ENCODE measurements around the gene KRT6A.
"Not testable (repeated sequence)": the region's sequence is repeated elsewhere in the genome, so short reads cannot be mapped to it uniquely, and the experiment has no call there.

KRT6A gene

DNA sequence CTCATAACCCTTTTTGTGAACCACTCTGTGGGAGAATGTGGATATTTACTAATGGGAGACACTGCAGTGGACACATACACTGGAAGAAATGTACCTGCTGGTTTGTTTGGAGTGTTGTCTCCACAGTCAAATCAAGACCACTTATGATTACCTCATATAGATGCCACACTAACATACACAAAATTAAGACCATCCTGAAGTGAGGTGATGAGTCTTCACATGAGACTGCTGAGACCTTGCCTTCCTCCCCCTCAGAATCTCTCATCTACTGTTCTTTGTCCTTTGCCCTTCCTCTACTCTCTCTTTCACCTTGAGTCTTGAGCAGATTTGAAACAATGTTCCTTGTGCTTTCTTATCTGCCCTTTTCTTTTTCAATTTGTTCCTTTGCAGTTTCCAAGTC is 4.3 kb downstream of the KRT6A start:
- no peak for DNase-seq (ENCODE audit: low read depth in 1 of 2, low spot score in 1 of 2)
- in situ Hi-C loops (cut with HindIII; ENCODE audit: low pct_unique_long_range_greater_than_20kb, low sequenced_read_pairs) = no loop called here
- no peak for TF ChIP-seq JUND (IDR thresholded peaks at IDR 0.05; ENCODE audit: low read depth)

DNA sequence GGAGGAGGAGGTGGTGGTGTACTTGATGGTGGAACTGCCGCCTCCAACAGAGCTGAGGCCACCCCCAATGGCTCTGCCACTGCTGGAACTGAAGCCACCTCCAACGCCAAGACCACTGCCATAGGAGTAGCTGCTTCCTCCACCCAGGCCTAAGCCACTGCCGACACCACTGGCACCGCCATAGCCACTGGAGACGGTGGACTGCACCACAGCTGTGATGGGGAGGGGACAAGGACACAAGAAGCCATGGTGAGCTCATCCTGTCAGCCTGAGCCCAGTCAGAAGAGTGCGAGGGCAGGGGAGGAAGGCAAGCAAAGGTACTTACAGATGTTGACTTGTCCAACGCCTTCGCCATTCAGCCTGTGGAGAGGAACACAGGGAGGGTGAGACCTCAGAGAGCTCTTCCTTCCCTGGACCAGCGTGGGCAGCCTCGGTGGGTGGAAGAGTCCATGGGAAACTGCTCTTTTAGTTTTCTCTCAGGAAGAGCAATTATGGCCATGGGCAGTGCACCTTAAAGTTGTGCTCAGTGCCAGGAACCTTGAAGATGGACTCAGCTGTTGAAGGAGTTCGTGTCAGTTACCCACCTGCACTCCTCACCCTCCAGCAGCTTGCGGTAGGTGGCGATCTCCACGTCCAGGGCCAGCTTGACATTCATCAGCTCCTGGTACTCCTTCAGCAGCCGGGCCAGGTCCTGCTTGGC is 5.2 kb downstream of the KRT6A start:
- in situ Hi-C loops (cut with HindIII; ENCODE audit: low pct_unique_long_range_greater_than_20kb, low sequenced_read_pairs) = not testable (repeated sequence)

DNA sequence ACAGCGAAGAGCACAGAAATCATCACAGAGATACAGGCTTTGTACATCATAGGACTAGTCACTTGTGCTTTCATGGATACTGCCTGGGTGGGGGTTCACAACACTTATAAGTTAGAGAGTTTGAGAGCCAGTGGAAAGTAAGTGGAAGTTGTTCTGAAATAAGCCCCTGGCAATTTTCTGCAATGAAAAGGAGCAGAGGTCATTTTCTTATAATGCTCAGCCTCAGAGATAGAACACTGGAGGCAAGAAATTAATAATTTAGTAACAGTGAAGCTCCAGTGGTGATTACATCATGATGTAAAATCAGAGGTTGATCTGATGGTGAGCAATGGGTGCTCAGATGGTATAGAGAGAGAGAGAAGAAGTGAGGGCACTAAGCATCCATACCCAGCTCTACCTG is 5.8 kb downstream of the KRT6A start:
- no peak for TF ChIP-seq JUND (IDR thresholded peaks at IDR 0.05; ENCODE audit: low read depth)
- no peak for DNase-seq (ENCODE audit: low read depth in 1 of 2, low spot score in 1 of 2)
- in situ Hi-C loops (cut with HindIII; ENCODE audit: low pct_unique_long_range_greater_than_20kb, low sequenced_read_pairs) = no loop called here

More for the DNA sequence above, 5.2 kb downstream of the KRT6A start:
- not testable (repeated sequence) for DNase-seq (ENCODE audit: low read depth in 1 of 2, low spot score in 1 of 2)

DNA sequence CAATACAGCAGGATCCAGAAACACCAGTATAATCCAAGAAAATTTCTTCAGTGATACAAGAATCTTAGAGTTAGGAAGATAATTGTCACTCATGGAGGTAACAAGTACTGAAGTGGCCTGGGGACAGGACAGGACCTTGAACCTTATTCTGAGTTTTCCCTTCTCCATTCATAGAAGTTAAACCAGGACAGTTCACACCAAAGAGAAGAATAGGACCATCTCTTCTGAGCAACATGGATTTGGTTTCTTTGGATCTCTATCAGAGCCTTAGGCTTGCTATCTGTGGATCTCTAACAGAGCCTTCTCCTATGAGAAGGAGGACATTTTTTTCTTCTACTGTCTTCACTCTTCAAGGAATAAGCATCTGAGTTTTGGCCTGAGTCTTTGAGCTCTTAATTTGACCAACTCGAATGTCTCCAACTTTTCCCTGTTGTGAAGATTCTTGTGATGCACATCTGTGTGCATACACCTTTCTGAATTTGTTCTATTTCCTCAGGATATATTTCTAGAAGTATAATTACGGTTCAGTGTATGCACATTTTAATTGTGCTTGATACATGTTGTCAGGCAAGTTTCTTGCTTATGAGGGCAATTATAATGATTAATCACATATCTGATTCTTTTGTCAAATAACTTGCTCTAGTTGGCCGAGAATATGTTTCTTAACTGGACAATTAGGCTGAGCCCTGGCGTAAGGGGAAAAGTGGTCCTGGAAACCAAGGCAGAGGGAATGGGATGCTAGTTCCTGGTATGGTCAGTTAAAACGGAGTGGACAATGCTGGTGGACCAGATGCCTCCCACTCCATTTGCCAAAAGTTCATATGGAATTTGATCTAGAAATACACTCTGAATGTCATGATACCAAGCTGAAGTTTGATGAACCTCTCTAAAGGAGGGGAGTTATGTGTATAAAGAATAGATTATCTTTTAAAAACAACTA is 6.6 kb downstream of the KRT6A start:
- in situ Hi-C loops (cut with HindIII; ENCODE audit: low pct_unique_long_range_greater_than_20kb, low sequenced_read_pairs) = no loop called here
- no peak for DNase-seq (ENCODE audit: low read depth in 1 of 2, low spot score in 1 of 2)
- no peak for TF ChIP-seq JUND (IDR thresholded peaks at IDR 0.05; ENCODE audit: low read depth)

DNA sequence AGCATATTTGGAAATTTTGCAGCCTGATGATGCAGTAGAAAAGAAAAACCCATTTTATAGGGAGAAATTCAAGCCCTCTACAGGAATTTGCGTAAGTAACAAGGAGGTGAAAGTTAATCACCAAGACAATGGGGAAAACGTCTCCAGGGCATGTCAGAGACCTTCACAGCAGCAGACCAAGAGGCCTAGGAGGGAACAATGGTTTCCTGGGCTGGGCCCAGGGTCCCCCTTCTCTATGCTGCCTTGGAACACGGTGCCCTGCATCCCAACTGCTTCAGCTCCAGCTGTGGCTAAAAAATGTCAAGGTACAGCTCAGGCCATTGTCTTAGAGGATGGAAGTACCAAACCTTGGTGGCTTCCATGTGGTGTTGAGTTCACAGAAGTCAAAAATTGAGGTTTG is 13.0 kb downstream of the KRT6A start:
- no peak for TF ChIP-seq JUND (IDR thresholded peaks at IDR 0.05; ENCODE audit: low read depth)
- in situ Hi-C loops (cut with HindIII; ENCODE audit: low pct_unique_long_range_greater_than_20kb, low sequenced_read_pairs) = no loop called here
- DNase-seq (ENCODE audit: low read depth in 1 of 2, low spot score in 1 of 2) = no peak

DNA sequence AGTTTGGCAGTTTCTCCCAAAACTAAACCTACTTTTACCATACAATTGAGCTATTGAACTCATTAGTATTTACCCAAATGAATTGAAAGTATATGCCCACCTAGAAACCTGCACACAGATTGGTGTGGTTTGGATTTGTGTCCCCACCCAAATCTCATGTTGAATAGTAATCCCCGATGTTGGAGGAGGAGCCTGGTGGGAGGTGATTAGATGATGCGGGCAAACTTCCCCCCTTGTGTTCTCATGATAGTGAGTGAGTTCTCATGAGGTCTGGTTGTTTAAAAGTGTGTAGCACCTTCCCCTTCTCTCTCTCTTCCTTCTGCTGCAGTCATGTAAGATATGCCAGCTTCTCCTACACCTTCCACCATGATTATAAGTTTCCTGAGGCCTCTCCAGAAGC is 15.4 kb downstream of the KRT6A start:
- in situ Hi-C loops (cut with HindIII; ENCODE audit: low pct_unique_long_range_greater_than_20kb, low sequenced_read_pairs) = no loop called here
- DNase-seq (ENCODE audit: low read depth in 1 of 2, low spot score in 1 of 2) = no peak
- no peak for TF ChIP-seq JUND (IDR thresholded peaks at IDR 0.05; ENCODE audit: low read depth)

DNA sequence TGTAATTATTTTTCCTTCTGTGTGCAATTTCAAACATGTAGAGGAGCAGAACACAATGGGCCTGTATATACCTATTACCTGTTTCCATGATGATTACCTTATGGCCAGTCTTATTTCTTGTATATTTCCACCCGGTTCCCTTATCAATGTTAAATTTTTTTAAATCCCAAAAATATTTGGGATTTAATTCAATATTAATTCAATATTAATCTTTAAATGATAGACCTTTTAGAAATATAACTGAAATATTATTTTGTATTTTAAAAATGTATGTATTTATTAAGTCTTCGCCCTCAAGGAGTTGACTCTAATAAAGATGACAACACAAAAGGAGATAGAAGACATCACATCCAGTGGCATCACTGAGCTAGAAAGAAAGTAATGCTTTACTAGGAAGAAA is 18.8 kb downstream of the KRT6A start:
- no peak for TF ChIP-seq JUND (IDR thresholded peaks at IDR 0.05; ENCODE audit: low read depth)
- in situ Hi-C loops (cut with HindIII; ENCODE audit: low pct_unique_long_range_greater_than_20kb, low sequenced_read_pairs) = no loop called here
- DNase-seq (ENCODE audit: low read depth in 1 of 2, low spot score in 1 of 2) = no peak

DNA sequence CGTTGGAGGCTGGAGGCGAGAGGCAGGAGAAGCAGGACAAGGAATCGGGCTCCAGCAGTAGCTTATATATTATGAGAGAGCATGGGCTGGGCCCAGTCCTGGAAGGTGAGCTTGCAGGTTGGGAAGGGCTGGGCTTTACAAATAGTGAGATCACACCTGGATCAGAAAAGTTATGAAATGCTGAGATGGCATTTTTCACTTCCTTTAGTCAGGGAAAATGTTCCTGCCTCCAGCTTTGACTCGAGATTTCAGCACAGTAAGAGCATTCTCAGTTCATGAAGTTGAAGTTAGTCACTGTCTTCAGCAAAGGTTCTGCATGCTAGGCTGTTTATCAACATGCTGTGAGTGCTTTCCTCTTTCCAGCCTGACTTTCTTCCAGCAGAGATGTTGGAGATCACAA is 19.3 kb downstream of the KRT6A start, which contains the start of gene KRT6C:
Gene KRT6C, minus strand, starts transcription at position 38 of the 400 bp plus-strand sequence. CDS start 68 bp downstream, outside the sequence.
- in situ Hi-C loops (cut with HindIII; ENCODE audit: low pct_unique_long_range_greater_than_20kb, low sequenced_read_pairs) = no loop called here
- DNase-seq (ENCODE audit: low read depth in 1 of 2, low spot score in 1 of 2) = no peak
- no peak for TF ChIP-seq JUND (IDR thresholded peaks at IDR 0.05; ENCODE audit: low read depth)

DNA sequence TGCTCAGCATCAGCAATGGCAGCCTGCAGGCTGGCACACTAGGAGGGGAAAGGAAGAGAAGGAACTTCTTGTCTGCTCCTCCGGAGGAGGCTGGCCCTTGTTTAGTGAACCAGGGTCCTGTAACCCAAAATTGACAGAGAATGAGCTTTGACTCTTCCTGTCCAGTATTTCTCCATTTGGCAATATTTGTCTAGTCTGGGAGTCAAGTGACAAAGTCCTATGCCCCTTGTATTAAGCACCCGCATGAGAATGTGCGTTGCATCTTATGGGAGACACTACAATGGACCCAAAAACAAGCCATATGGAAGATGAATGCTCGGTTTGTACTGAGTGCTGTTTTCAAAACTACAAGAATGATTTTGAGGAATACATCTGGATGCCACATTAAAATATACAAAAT is 23.2 kb downstream of the KRT6A start:
- no peak for TF ChIP-seq JUND (IDR thresholded peaks at IDR 0.05; ENCODE audit: low read depth)
- in situ Hi-C loops (cut with HindIII; ENCODE audit: low pct_unique_long_range_greater_than_20kb, low sequenced_read_pairs) = no loop called here
- no peak for DNase-seq (ENCODE audit: low read depth in 1 of 2, low spot score in 1 of 2)

DNA sequence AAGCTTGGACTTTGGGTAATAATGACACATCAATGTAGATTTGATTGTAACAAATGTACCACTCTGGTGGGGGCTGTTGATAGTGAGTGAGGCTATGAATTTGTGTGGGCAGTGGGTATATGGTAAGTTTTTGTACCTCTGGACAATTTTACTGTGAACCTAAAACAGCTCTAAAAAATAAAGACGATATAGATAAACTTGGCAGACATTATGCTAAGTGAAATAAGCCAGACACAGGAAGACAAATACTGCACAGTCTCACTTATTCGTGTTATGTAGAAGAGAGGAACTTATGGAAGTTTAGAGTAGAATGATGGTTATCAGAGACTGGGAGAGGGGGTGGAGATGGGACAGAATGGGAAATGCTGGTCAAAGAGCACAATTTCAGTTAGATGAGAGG is 28.2 kb downstream of the KRT6A start:
- in situ Hi-C loops (cut with HindIII; ENCODE audit: low pct_unique_long_range_greater_than_20kb, low sequenced_read_pairs) = no loop called here
- DNase-seq (ENCODE audit: low read depth in 1 of 2, low spot score in 1 of 2) = no peak
- TF ChIP-seq JUND (IDR thresholded peaks at IDR 0.05; ENCODE audit: low read depth) = no peak

DNA sequence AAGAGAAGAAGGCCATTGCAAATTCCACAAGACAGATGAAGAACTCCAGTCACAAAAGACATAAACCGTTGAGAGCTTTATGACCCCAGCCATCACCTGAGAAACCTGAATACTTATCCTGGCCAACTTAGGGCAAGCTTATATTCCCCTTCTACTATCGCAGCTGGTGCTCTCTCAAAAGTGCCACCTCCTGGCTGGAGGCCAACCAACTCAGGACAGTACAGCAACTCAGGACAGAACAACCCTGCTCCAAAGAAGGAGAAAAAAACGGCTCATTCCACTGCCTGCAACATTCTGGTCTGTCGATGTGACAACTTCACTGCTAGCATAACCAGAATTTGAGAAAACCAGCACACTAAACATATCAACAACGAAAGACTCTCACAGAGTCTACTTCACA is 31.4 kb downstream of the KRT6A start:
- in situ Hi-C loops (cut with HindIII; ENCODE audit: low pct_unique_long_range_greater_than_20kb, low sequenced_read_pairs) = no loop called here
- DNase-seq (ENCODE audit: low read depth in 1 of 2, low spot score in 1 of 2) = no peak
- no peak for TF ChIP-seq JUND (IDR thresholded peaks at IDR 0.05; ENCODE audit: low read depth)

DNA sequence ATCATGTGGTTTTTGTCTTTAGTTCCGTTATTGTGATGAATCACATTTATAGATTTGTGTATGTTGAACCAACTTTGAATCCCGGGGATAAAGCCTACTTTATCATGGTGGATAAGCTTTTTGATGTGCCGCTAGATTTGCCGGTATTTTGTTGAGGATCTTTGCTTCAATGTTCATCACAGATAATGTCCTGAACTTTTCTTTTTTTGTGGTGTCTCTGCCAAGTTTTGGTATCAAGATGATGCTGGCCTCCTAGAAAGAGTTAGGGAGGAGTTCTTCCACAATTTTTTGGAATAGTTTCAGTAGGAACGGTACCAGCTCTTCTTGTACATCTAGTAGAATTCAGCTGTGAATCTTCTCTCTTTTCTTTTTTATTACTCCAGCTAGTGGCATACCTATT is 34.2 kb downstream of the KRT6A start:
- DNase-seq (ENCODE audit: low read depth in 1 of 2, low spot score in 1 of 2) = no peak
- in situ Hi-C loops (cut with HindIII; ENCODE audit: low pct_unique_long_range_greater_than_20kb, low sequenced_read_pairs) = no loop called here
- TF ChIP-seq JUND (IDR thresholded peaks at IDR 0.05; ENCODE audit: low read depth) = no peak

DNA sequence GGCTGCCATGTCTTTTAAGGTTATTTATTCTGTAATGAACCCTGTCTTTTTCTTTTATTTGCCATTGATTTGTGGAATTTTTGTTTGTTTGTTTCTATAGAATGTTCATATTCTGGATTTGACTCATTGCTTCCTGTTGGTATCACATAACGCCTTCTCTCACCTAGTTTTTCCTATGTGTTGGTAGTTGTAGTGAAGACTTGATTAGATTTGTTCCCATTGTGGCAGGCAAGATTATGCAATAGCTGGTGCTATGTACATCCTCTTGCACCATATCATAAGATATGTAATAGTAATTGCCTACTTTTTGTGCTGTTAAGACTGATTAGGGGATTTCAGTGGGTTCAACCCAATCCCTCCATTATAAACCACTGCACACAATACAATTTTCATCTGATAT is 37.2 kb downstream of the KRT6A start:
- TF ChIP-seq JUND (IDR thresholded peaks at IDR 0.05; ENCODE audit: low read depth) = no peak
- DNase-seq (ENCODE audit: low read depth in 1 of 2, low spot score in 1 of 2) = no peak
- in situ Hi-C loops (cut with HindIII; ENCODE audit: low pct_unique_long_range_greater_than_20kb, low sequenced_read_pairs) = no loop called here
